ENCODE data around the gene ZNF503. TPM values are rescaled to one million over a fixed set of nuclear protein-coding genes. Genes with fewer than 3 reads are reported as not detected.

The ZNF503 gene
- total RNA-seq, 1 experiment from 2014 or later = 1.5 TPM

DNA sequence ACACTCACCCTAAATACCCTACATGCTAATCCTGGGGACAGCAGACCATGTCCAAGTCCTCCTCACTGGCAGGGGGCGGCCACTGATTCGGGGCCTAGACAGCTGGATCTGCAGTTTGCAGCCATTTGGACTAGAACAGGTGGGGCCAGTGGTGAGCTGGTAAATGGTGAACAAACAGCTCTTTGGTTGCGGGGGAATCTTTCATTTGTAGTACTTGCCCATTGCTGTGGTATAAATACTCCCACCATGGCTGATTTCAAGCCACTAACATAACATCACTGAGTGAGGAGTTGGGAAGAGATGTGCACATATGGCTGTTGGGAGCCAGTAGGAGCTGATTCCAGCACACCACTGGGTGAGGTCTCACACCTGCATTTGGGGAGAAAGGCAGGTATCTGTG is 13.5 kb downstream of the ZNF503 start:
- H4K20me1 ChIP-seq (ENCODE audit: insufficient read depth) = no peaks in the 10 kb centered on the region
- no peak overlapping the region for H3K4me2 ChIP-seq
- H3K36me3 ChIP-seq (ENCODE audit: low read depth) = peaks cover 7% of the 10 kb centered on the region; the same call in 1 of the 2 replicates
- no peaks in the 10 kb centered on the region for H3K9me2 ChIP-seq (ENCODE audit: insufficient read depth)
- H3F3A ChIP-seq (ENCODE audit: insufficient read depth, low read depth) = 0 out of 2 replicates have a peak, but pooled peaks cover 4% of the 10 kb centered on the region
- H3K27ac ChIP-seq = no peak overlapping the region
- DNase-seq = no peak
- BruUV-seq (replicated peaks) = no TSS peak
- no peak for TF ChIP-seq EZH2 (IDR thresholded peaks at IDR 0.05; ENCODE audit: low read depth)
- TF ChIP-seq, protein P1, sequence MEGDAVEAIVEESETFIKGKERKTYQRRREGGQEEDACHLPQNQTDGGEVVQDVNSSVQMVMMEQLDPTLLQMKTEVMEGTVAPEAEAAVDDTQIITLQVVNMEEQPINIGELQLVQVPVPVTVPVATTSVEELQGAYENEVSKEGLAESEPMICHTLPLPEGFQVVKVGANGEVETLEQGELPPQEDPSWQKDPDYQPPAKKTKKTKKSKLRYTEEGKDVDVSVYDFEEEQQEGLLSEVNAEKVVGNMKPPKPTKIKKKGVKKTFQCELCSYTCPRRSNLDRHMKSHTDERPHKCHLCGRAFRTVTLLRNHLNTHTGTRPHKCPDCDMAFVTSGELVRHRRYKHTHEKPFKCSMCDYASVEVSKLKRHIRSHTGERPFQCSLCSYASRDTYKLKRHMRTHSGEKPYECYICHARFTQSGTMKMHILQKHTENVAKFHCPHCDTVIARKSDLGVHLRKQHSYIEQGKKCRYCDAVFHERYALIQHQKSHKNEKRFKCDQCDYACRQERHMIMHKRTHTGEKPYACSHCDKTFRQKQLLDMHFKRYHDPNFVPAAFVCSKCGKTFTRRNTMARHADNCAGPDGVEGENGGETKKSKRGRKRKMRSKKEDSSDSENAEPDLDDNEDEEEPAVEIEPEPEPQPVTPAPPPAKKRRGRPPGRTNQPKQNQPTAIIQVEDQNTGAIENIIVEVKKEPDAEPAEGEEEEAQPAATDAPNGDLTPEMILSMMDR (conservative IDR thresholded peaks at IDR 0.05) = no peak
- intact Hi-C loops (cut with micrococcal nuclease; ENCODE audit: unreplicated experiment) = no loop called here
- CTCF ChIA-PET = no interaction called here
- H2AFZ ChIP-seq = no peak overlapping the region
- H3K27me3 ChIP-seq (ENCODE audit: insufficient read depth, low read depth) = no peaks in the 10 kb centered on the region
- POLR2A ChIA-PET (ENCODE audit: unreplicated experiment) = no interaction called here
- no peaks in the 10 kb centered on the region for H3K79me2 ChIP-seq (ENCODE audit: low read depth)
- H3K4me3 ChIP-seq = no peak overlapping the region
- H3K4me1 ChIP-seq (replicated peaks; ENCODE audit: insufficient read depth) = no peaks in the 10 kb centered on the region
- no peaks in the 10 kb centered on the region for H3K9me3 ChIP-seq (ENCODE audit: insufficient read depth, low read depth)

DNA sequence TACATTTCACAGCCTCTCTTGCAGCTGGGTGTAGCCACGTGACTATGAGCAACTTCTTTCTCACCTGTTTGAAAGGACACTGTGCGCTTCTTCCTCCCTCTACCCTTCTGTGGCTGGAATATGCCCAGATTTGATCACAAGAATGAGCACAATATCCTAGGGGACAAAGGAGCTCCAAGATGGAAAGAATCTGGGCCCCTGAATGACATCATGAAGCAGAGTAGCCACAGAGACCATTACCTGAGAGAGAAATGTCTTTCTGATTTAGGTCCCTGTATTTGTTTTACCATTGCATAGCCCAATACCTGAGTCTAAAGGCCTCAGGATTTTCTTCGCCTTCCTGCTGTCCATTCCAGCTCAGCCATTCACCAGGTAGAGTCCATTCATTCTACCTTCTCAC is 15.4 kb downstream of the ZNF503 start:
- no peak overlapping the region for H3K4me3 ChIP-seq
- H3F3A ChIP-seq (ENCODE audit: insufficient read depth, low read depth) = 0 out of 2 replicates have a peak, but pooled peaks cover 4% of the 10 kb centered on the region
- H2AFZ ChIP-seq = no peak overlapping the region
- POLR2A ChIA-PET (ENCODE audit: unreplicated experiment) = no interaction called here
- no peaks in the 10 kb centered on the region for H4K20me1 ChIP-seq (ENCODE audit: insufficient read depth)
- no peaks in the 10 kb centered on the region for H3K79me2 ChIP-seq (ENCODE audit: low read depth)
- no peaks in the 10 kb centered on the region for H3K9me3 ChIP-seq (ENCODE audit: insufficient read depth, low read depth)
- no peaks in the 10 kb centered on the region for H3K36me3 ChIP-seq (ENCODE audit: low read depth)
- intact Hi-C loops (cut with micrococcal nuclease; ENCODE audit: unreplicated experiment) = no loop called here
- no peak for DNase-seq
- H3K9me2 ChIP-seq (ENCODE audit: insufficient read depth) = no peaks in the 10 kb centered on the region
- no peak overlapping the region for H3K4me2 ChIP-seq
- H3K27ac ChIP-seq = no peak overlapping the region
- H3K27me3 ChIP-seq (ENCODE audit: insufficient read depth, low read depth) = no peaks in the 10 kb centered on the region
- H3K4me1 ChIP-seq (replicated peaks; ENCODE audit: insufficient read depth) = no peaks in the 10 kb centered on the region
- no peak for TF ChIP-seq EZH2 (IDR thresholded peaks at IDR 0.05; ENCODE audit: low read depth)
- CTCF ChIA-PET = interaction anchor here (0.5 kb wide), 1 partner anchor 1084 kb away, joined by 6 read pairs; no protein-coding TSS in a partner anchor
- no TSS peak for BruUV-seq (replicated peaks)

- H3K36me3 ChIP-seq (ENCODE audit: low read depth) = no peaks in the 10 kb centered on the region
- no peak overlapping the region for H2AFZ ChIP-seq
- BruUV-seq (replicated peaks) = no TSS peak
- no peaks in the 10 kb centered on the region for H4K20me1 ChIP-seq (ENCODE audit: insufficient read depth)
- H3K9me3 ChIP-seq (ENCODE audit: insufficient read depth, low read depth) = no peaks in the 10 kb centered on the region
- ChIA-PET CTCF (no interaction called here), POLR2A (ENCODE audit: unreplicated experiment) (interaction anchor here (0.6 kb wide), 1 partner anchor 21 kb away, joined by 6 read pairs; no protein-coding TSS in a partner anchor)
- DNase-seq = peak in 1 of 2 experiments; percentile 30
- H3F3A ChIP-seq (ENCODE audit: insufficient read depth, low read depth) = peaks cover 4% of the 10 kb centered on the region; the same call in 1 of the 2 replicates
- H3K79me2 ChIP-seq (ENCODE audit: low read depth) = no peaks in the 10 kb centered on the region
- H3K9me2 ChIP-seq (ENCODE audit: insufficient read depth) = no peaks in the 10 kb centered on the region
- no peak overlapping the region for H3K27ac ChIP-seq
- no peak overlapping the region for H3K4me3 ChIP-seq
- no peak overlapping the region for H3K4me2 ChIP-seq
- H3K27me3 ChIP-seq (ENCODE audit: insufficient read depth, low read depth) = no peaks in the 10 kb centered on the region
- H3K4me1 ChIP-seq (replicated peaks; ENCODE audit: insufficient read depth) = no peaks in the 10 kb centered on the region
- TF ChIP-seq EZH2 (IDR thresholded peaks at IDR 0.05; ENCODE audit: low read depth) = no peak
- TF ChIP-seq, protein P1 (conservative IDR thresholded peaks at IDR 0.05) = no peak
- intact Hi-C loops (cut with micrococcal nuclease; ENCODE audit: unreplicated experiment) = no loop called here
Observed at GRCh38 chr10:75379817-75380216, 21.7 kb downstream of the ZNF503 start.

DNA sequence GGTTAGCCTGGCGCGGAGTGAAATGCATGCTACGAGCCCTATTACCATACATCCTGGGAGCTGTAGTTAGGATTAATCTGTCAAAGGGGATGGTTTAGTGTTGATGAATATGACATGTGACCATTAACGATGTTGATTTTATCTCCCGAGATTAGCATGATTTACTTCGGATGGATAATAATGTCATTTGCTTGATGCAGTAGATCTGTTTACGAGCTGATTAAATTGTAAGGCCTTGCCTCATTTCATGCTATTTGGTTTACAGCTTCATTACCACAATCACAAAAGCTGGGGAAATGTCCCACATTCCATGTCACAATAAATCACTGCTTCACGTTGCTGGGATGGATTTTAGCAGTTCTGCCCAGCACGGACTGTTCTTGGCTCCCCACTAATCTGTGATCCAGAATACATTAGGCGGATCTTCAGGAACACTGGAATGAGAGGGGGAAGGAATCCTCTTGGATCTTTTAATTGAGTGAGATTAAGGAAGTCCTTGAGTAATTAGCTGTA is 22.3 kb downstream of the ZNF503 start:
- Histone ChIP-seq H3K27ac (no peak overlapping the region), H3K4me2 (no peak overlapping the region), H3K4me1 (replicated peaks; ENCODE audit: insufficient read depth) (no peaks in the 10 kb centered on the region), H3F3A (ENCODE audit: insufficient read depth, low read depth) (peaks cover 4% of the 10 kb centered on the region; the same call in 1 of the 2 replicates), H3K79me2 (ENCODE audit: low read depth) (no peaks in the 10 kb centered on the region), H3K9me2 (ENCODE audit: insufficient read depth) (no peaks in the 10 kb centered on the region), H3K36me3 (ENCODE audit: low read depth) (no peaks in the 10 kb centered on the region), H2AFZ (no peak overlapping the region), H3K27me3 (ENCODE audit: insufficient read depth, low read depth) (no peaks in the 10 kb centered on the region), H3K4me3 (no peak overlapping the region), H4K20me1 (ENCODE audit: insufficient read depth) (no peaks in the 10 kb centered on the region), H3K9me3 (ENCODE audit: insufficient read depth, low read depth) (no peaks in the 10 kb centered on the region)
- intact Hi-C loops (cut with micrococcal nuclease; ENCODE audit: unreplicated experiment) = no loop called here
- no peak for TF ChIP-seq EZH2 (IDR thresholded peaks at IDR 0.05; ENCODE audit: low read depth)
- TF ChIP-seq, protein P1 (conservative IDR thresholded peaks at IDR 0.05) = no peak
- no TSS peak for BruUV-seq (replicated peaks)
- POLR2A ChIA-PET (ENCODE audit: unreplicated experiment) = interaction anchor here (0.6 to 0.7 kb wide), 2 partner anchors 20 to 566 kb away, joined by 4 to 6 read pairs; no protein-coding TSS in a partner anchor
- DNase-seq = peak in 1 of 2 experiments; percentile 20
- CTCF ChIA-PET = no interaction called here
